Tibial artery (tissue), 4 donors: ENCODE data around the gene ARID3B.
A peak's percentile ranks its signal among the peaks of the same experiment; 100 is the strongest.

Experiments
- DNase-seq, 2 donors: peaks; one replicate each; pipeline ENCODE4 v3.0.0-alpha.2; 2019
- H3K27ac ChIP-seq, 2 donors: fragments of 200-600 bp; sonication (generic) in 1 of 2; 1 replicate in 1 of 2; 2 replicates in 1 of 2; pipeline ENCODE4 v1.5.1; 2018 to 2019; ENCODE audit warnings: mild to moderate bottlenecking in 1 of 2
- H3K27me3 ChIP-seq, 2 donors: fragments of 200-600 bp; sonication (generic) in 1 of 2; one replicate each; pipeline versions ENCODE4 v1.5.1 to v1.6.0; 2016 to 2019
- H3K36me3 ChIP-seq, 3 donors: fragments of 200-600 bp; sonication (generic) in 2 of 3; one replicate each; pipeline ENCODE4 v1.5.1; 2016 to 2019; ENCODE audit warnings: mild to moderate bottlenecking in 2 of 3
- H3K4me1 ChIP-seq, 4 donors: fragments of 200-600 bp; sonication (generic) in 2 of 4; 1 replicate in 3 of 4; 2 replicates in 1 of 4; pipeline ENCODE4 v1.5.1; 2016 to 2019
- H3K4me3 ChIP-seq, 2 donors: fragments of 200-600 bp; sonication (generic) in 1 of 2; 1 replicate in 1 of 2; 2 replicates in 1 of 2; pipeline ENCODE4 v1.5.1; 2018 to 2019; ENCODE audit warnings: mild to moderate bottlenecking in 2 of 2
- H3K9me3 ChIP-seq, 3 donors: fragments of 200-600 bp; sonication (generic) in 1 of 3; one replicate each; pipeline ENCODE4 v1.5.1; 2016 to 2019
- intact Hi-C: fragments of 100-400 bp; cut with DNase I; formaldehyde crosslinking; loops from one replicate; pipeline ENCODE4 v1.15.0; 2023; ENCODE audit warnings: low total_unique reads
- TF ChIP-seq, protein P1 (sequence below), 2 experiments: fragments of 200-600 bp in 1 of 2; fragments of 450-650 bp in 1 of 2; IDR thresholded peaks; one replicate each; pipeline ENCODE4 v1.5.1; 2017 to 2019; ENCODE audit warnings: antibody characterized with exemption in 2 of 2, mild to moderate bottlenecking in 1 of 2, moderate library complexity in 1 of 2

Gene ARID3B

DNA sequence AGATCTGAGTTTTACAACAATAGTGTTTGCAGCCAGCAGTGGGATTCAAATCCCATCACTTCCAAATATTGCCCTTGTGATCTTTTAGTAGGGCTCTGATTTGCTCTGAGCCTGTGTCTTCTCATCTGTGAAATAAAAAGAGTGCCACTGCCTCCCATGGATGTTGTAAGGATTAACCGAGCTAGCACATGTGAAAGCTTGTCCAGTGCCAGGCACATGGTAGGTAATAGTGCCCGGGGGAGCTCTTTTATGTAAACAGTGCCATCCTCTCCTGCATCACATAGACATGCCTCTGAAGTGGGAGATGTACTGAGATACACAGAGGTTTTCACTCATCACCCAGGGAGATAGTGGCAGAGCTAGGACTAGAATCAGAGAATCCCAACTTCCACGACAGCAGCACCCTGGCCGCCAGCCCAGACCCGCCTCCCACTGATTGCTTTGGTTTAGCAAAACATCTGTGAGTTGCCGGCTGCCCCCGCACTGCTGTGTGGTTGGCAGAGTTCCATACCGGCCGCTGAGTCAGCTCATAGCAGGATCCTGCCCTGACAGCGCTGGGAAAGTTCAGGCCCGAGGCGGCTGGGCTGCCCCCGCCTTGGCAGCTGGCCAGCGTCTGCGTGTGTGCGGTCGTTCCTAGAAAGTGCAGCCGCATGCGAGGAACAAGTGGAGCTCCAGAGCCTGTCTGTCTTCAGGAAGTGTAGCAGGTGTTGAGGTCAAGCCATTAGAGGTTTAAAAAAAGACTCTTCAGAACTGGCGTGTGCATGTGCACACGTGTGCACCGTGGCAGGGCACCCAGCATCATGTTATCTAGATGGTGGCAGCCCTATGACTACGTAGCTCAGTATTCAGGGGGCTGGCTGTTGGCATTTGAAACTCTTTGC, 5.0 kb downstream of the ARID3B start:
- peak; percentile 93 to 97 for DNase-seq
- Histone ChIP-seq H3K4me1 (peaks cover 0 to 61% (median 35%) of the 10 kb centered on the region in 4 donors), H3K36me3 (peaks cover 8 to 24% (median 9%) of the 10 kb centered on the region in 3 donors), H3K27ac (no peak overlapping the region), H3K27me3 (no peaks in the 10 kb centered on the region), H3K4me3 (peak overlapping the region in 1 of 2 donors; percentile 17), H3K9me3 (no peaks in the 10 kb centered on the region)
- intact Hi-C loops = no loop called here
- TF ChIP-seq, protein P1, sequence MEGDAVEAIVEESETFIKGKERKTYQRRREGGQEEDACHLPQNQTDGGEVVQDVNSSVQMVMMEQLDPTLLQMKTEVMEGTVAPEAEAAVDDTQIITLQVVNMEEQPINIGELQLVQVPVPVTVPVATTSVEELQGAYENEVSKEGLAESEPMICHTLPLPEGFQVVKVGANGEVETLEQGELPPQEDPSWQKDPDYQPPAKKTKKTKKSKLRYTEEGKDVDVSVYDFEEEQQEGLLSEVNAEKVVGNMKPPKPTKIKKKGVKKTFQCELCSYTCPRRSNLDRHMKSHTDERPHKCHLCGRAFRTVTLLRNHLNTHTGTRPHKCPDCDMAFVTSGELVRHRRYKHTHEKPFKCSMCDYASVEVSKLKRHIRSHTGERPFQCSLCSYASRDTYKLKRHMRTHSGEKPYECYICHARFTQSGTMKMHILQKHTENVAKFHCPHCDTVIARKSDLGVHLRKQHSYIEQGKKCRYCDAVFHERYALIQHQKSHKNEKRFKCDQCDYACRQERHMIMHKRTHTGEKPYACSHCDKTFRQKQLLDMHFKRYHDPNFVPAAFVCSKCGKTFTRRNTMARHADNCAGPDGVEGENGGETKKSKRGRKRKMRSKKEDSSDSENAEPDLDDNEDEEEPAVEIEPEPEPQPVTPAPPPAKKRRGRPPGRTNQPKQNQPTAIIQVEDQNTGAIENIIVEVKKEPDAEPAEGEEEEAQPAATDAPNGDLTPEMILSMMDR (IDR thresholded peaks at IDR 0.05) = peak in 1 of 2 experiments; percentile 7

DNA sequence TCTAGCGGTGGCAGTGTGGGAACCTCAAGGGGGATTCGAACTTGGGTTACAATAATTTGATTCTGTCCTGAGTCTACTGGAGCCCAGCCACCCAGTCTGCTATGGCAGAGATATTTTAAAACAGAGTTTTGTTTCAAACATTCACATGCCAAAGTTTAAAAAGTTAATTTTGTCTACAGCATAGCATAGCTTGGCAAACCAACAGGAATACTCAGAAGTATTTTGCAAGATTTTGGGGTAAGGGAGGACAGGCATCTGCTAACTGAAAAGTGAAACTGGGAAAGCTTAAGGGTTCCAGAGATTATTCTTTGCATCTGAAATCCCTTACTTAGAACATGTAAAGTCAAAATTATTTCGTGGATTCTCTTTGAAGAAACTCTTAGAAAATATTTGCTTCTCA, 6.6 kb downstream of the ARID3B start:
- TF ChIP-seq, protein P1 (IDR thresholded peaks at IDR 0.05) = no peak
- H3K27ac ChIP-seq = no peak overlapping the region
- H3K4me1 ChIP-seq = peaks cover 0 to 49% (median 27%) of the 10 kb centered on the region in 4 donors
- H3K27me3 ChIP-seq = no peaks in the 10 kb centered on the region
- no peak overlapping the region for H3K4me3 ChIP-seq
- intact Hi-C loops = no loop called here
- no peak for DNase-seq
- H3K9me3 ChIP-seq = no peaks in the 10 kb centered on the region
- peaks cover 8 to 27% (median 15%) of the 10 kb centered on the region in 3 donors for H3K36me3 ChIP-seq

DNA sequence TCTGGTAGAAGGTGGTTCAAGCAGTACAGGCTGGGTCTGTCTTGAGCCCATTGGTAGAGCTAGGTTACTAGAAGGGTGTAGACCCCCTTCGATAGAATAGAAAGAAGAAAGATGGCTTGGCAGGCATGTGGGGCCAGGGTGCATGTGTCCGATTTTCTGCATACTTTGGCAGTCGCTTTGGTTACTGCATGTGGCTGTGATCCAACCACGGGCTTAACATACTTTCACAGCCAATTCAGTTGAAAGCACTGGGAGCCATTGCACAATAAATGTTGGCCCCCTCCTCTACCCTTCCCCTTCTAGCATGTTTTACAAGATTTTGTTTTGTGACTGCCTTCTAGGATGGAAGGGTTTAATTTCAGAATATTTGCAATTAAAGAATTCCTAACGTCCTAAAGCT, 7.2 kb downstream of the ARID3B start:
- TF ChIP-seq, protein P1 (IDR thresholded peaks at IDR 0.05) = no peak
- no peak for DNase-seq
- H3K27me3 ChIP-seq = no peaks in the 10 kb centered on the region
- intact Hi-C loops = no loop called here
- no peak overlapping the region for H3K27ac ChIP-seq
- no peaks in the 10 kb centered on the region for H3K9me3 ChIP-seq
- H3K36me3 ChIP-seq = peaks cover 8 to 27% (median 15%) of the 10 kb centered on the region in 3 donors
- H3K4me1 ChIP-seq = peaks cover 0 to 45% (median 27%) of the 10 kb centered on the region in 4 donors
- no peak overlapping the region for H3K4me3 ChIP-seq

DNA sequence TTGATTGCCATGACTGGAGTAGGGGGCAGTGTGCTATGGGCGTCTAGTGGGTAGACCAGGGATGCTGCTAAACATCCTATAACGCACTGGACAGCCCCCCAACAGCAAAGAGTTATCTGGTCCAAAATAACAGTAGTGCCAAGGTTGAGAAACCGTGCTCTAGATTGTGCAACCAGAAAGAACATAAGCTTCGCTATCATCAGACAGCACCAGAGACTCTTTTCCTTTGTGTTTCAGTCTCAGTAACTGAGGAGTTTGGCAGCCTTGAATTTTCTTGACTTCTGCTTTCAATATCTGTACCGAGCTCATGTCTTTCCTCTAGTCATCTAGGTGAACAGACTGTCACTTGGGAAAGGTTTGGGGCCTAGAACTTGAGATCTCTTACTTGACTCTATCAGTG, 8.8 kb downstream of the ARID3B start:
- Histone ChIP-seq H3K27ac (no peak overlapping the region), H3K4me1 (peaks cover 0 to 41% (median 27%) of the 10 kb centered on the region in 4 donors), H3K9me3 (no peaks in the 10 kb centered on the region), H3K36me3 (peaks cover 8 to 21% (median 15%) of the 10 kb centered on the region in 3 donors), H3K27me3 (no peaks in the 10 kb centered on the region), H3K4me3 (no peak overlapping the region)
- DNase-seq = no peak
- TF ChIP-seq, protein P1 (IDR thresholded peaks at IDR 0.05) = no peak
- intact Hi-C loops = no loop called here

DNA sequence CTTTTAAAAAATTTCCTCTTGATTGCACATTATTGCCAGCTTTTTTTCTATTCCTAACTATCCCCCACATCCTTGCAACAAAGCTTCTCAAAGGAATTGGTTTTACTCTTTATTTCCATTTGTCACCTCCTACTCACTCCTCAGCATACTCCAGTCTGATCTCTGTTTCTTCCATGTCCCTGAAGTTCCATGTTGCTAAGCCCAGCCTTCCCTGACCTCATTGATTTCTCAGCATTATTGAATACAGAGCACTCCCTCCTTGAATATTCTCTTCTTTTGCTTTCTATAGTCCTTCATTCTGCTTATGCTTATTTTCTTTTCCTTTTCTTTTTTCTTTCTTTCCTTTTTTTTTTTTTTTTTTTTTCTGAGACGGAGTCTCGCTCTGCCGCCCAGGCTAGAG, 10.7 kb downstream of the ARID3B start:
- Histone ChIP-seq H3K9me3 (no peaks in the 10 kb centered on the region), H3K4me3 (no peak overlapping the region), H3K27me3 (no peaks in the 10 kb centered on the region), H3K36me3 (peaks cover 8 to 21% (median 15%) of the 10 kb centered on the region in 3 donors), H3K4me1 (peaks cover 0 to 22% (median 12%) of the 10 kb centered on the region in 4 donors), H3K27ac (no peak overlapping the region)
- DNase-seq = no peak
- intact Hi-C loops = no loop called here
- TF ChIP-seq, protein P1 (IDR thresholded peaks at IDR 0.05) = no peak
